ENCODE data around the gene JAZF1.

Gene JAZF1

GRCh38 chr7:28178599-28178998 is 2.0 kb downstream of the JAZF1 start:
- peak overlapping the region; percentile 58 for H3K4me3 ChIP-seq (ENCODE audit: low read depth, low read length, poor library complexity, severe bottlenecking)
- no peak overlapping the region for H3K27ac ChIP-seq (ENCODE audit: low read depth, low read length, poor library complexity, severe bottlenecking)
- TF ChIP-seq EZH2 (IDR thresholded peaks at IDR 0.05; ENCODE audit: borderline replicate concordance, low read length) = no peak
- TF ChIP-seq CTCF (IDR thresholded peaks at IDR 0.05; ENCODE audit: low read length) = no peak
- peak overlapping the region; percentile 42; the same call in 1 of the 2 replicates for H3K9ac ChIP-seq (ENCODE audit: low read length)
- no peaks in the 10 kb centered on the region for H3K9me3 ChIP-seq (ENCODE audit: low read length)
- H3K9me2 ChIP-seq (ENCODE audit: low read depth, low read length) = no peaks in the 10 kb centered on the region
- H3K4me2 ChIP-seq (ENCODE audit: low read length) = peak overlapping the region; percentile 77
- no peak overlapping the region for H2AFZ ChIP-seq (ENCODE audit: low read length)
- H3K4me1 ChIP-seq (ENCODE audit: insufficient read depth, low read length, severe bottlenecking) = peaks cover 63% of the 10 kb centered on the region
- H3F3A ChIP-seq (ENCODE audit: insufficient read depth, low read length) = peaks cover 13% of the 10 kb centered on the region; the same call in 1 of the 2 replicates
- peaks cover 8% of the 10 kb centered on the region; the same call in 1 of the 2 replicates for H3K79me2 ChIP-seq (ENCODE audit: insufficient read depth, low read length)
- no peaks in the 10 kb centered on the region for H4K20me1 ChIP-seq (ENCODE audit: insufficient read depth, low read length)
- H3K36me3 ChIP-seq (ENCODE audit: insufficient read depth, low read length) = no peaks in the 10 kb centered on the region
- no peaks in the 10 kb centered on the region for H3K27me3 ChIP-seq (ENCODE audit: insufficient read depth, low read length)

- TF ChIP-seq EZH2 (IDR thresholded peaks at IDR 0.05; ENCODE audit: borderline replicate concordance, low read length) (no peak), CTCF (IDR thresholded peaks at IDR 0.05; ENCODE audit: low read length) (no peak)
- H3K9me2 ChIP-seq (ENCODE audit: low read depth, low read length) = no peaks in the 10 kb centered on the region
- H3F3A ChIP-seq (ENCODE audit: insufficient read depth, low read length) = peaks cover 13% of the 10 kb centered on the region; the same call in 1 of the 2 replicates
- H3K4me3 ChIP-seq (ENCODE audit: low read depth, low read length, poor library complexity, severe bottlenecking) = no peak overlapping the region
- H3K9me3 ChIP-seq (ENCODE audit: low read length) = no peaks in the 10 kb centered on the region
- no peaks in the 10 kb centered on the region for H3K36me3 ChIP-seq (ENCODE audit: insufficient read depth, low read length)
- peaks cover 8% of the 10 kb centered on the region; the same call in 1 of the 2 replicates for H3K79me2 ChIP-seq (ENCODE audit: insufficient read depth, low read length)
- H3K4me1 ChIP-seq (ENCODE audit: insufficient read depth, low read length, severe bottlenecking) = peaks cover 63% of the 10 kb centered on the region
- no peaks in the 10 kb centered on the region for H4K20me1 ChIP-seq (ENCODE audit: insufficient read depth, low read length)
- no peak overlapping the region for H3K4me2 ChIP-seq (ENCODE audit: low read length)
- H3K27me3 ChIP-seq (ENCODE audit: insufficient read depth, low read length) = no peaks in the 10 kb centered on the region
- H2AFZ ChIP-seq (ENCODE audit: low read length) = no peak overlapping the region
- H3K9ac ChIP-seq (ENCODE audit: low read length) = no peak overlapping the region
- H3K27ac ChIP-seq (ENCODE audit: low read depth, low read length, poor library complexity, severe bottlenecking) = no peak overlapping the region
Observed at GRCh38 chr7:28177836-28178235, 2.8 kb downstream of the JAZF1 start.

GRCh38 chr7:28176645-28177044 is 4.0 kb downstream of the JAZF1 start:
- H3K9ac ChIP-seq (ENCODE audit: low read length) = no peak overlapping the region
- H3K4me2 ChIP-seq (ENCODE audit: low read length) = no peak overlapping the region
- H3K9me2 ChIP-seq (ENCODE audit: low read depth, low read length) = no peaks in the 10 kb centered on the region
- TF ChIP-seq CTCF (IDR thresholded peaks at IDR 0.05; ENCODE audit: low read length) (no peak), EZH2 (IDR thresholded peaks at IDR 0.05; ENCODE audit: borderline replicate concordance, low read length) (no peak)
- no peak overlapping the region for H3K4me3 ChIP-seq (ENCODE audit: low read depth, low read length, poor library complexity, severe bottlenecking)
- no peaks in the 10 kb centered on the region for H3K27me3 ChIP-seq (ENCODE audit: insufficient read depth, low read length)
- no peaks in the 10 kb centered on the region for H3K9me3 ChIP-seq (ENCODE audit: low read length)
- H3K4me1 ChIP-seq (ENCODE audit: insufficient read depth, low read length, severe bottlenecking) = peaks cover 56% of the 10 kb centered on the region
- H3K79me2 ChIP-seq (ENCODE audit: insufficient read depth, low read length) = peaks cover 8% of the 10 kb centered on the region; the same call in 1 of the 2 replicates
- no peak overlapping the region for H2AFZ ChIP-seq (ENCODE audit: low read length)
- H4K20me1 ChIP-seq (ENCODE audit: insufficient read depth, low read length) = no peaks in the 10 kb centered on the region
- H3K36me3 ChIP-seq (ENCODE audit: insufficient read depth, low read length) = no peaks in the 10 kb centered on the region
- peak overlapping the region; percentile 64 for H3K27ac ChIP-seq (ENCODE audit: low read depth, low read length, poor library complexity, severe bottlenecking)
- H3F3A ChIP-seq (ENCODE audit: insufficient read depth, low read length) = peaks cover 13% of the 10 kb centered on the region; the same call in 1 of the 2 replicates

All from OCI-LY1 (cell line).